ENCODE measurements around the gene PRR15L.
A peak's percentile ranks its signal among the peaks of the same experiment; 100 is the strongest.
"Not testable (repeated sequence)": the region's sequence is repeated elsewhere in the genome, so short reads cannot be mapped to it uniquely, and the experiment has no call there.

PRR15L gene

DNA sequence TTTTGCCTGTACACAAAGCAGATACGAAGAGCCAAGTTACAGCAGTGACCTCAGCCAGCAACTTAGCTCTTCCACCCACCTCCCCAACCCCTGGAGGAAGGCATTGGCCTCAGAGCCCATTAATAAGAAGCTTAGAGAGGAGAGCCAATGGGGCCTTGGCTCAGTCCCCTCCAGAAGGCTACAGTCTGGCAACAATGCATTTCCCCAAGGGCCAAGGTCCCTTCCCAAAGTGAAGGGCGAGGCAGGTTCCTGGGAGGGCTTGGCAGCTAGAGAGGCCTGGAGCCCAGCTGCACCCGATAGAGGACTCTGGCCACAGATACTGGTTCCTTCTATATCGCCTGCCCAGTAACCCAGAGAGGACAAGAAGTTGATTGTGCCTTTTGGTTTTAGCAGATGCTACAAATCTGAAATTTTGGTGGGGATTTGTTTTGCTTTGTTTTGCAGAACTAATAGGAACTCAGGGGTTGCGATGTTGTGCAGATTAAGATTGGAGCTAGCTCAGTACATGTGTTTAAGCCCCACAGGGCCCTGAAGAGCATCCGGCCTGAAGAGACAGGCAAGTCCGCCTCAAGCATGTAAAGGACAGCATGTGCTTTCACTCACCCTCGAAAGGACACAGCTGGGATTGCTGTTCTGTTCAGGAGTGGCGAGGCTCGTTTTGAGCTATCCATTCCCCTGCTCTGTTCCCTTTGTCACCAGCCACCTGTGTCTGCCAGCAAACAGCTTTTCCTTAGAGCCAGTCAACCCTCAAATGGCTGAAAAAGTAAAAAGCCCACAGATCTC lies 28.3 kb downstream of the PRR15L start:
- no peak for DNase-seq

DNA sequence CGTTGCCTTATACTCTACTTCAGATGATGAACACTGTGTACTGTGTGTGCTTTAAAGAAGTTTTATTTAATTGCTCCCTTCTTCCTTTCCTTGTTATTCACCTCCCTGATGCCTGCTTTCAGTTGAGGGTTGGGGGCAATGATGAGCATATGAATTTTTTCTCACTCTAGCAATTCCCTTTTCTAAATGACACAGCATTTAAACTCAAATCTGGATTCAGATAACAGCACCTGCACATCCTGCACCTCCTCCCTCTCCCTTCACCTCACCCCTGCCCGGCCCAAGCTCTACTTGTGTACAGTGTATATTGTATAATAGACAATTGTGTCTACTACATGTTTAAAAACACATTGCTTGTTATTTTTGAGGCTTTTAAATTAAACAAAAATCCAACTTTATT lies 29.3 kb downstream of the PRR15L start:
- DNase-seq, result no peak

DNA sequence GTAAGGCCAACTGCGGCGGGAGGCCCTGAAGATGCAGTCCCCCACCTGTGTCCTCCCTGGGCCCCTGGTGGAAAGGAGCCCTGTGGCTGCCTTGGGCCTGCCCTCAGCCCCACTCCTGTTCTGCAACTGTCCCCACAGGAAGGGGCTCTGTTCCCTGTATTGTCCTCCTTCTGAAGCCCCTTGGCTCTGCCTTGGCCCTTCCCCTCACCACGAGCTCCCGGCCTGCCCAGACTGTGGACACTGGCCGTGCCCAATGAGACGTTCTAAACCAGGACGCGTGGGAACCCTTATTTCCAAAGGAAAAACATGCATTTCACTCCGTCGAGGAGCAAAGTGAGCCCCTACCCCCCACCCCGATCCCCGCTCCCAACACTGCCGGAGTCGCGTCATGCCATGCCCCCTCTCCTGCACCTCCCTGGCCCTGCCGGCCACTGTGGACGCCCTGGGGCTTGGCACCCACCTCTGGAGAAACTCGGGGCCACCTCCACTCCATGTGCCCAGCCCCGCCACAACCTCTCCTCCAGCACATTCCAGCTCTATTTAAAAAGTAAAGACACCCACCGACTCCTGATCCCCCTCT lies 29.8 kb downstream of the PRR15L start:
- DNase-seq, result no peak

DNA sequence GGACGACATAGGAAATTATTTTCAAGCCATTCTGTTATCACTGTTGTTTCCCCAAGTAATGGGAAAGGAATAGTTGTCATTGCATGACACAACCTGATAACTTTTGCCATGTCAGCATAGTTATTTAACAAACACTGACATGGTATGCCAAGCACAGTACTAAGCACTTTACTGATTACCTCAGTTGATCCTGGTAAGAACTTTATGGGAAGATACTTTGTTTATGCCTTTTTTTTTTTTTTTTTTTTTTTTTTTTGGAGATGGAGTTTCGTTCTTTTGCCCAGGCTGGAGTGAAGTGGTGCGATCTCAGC lies 32.0 kb downstream of the PRR15L start:
- DNase-seq, result no peak

DNA sequence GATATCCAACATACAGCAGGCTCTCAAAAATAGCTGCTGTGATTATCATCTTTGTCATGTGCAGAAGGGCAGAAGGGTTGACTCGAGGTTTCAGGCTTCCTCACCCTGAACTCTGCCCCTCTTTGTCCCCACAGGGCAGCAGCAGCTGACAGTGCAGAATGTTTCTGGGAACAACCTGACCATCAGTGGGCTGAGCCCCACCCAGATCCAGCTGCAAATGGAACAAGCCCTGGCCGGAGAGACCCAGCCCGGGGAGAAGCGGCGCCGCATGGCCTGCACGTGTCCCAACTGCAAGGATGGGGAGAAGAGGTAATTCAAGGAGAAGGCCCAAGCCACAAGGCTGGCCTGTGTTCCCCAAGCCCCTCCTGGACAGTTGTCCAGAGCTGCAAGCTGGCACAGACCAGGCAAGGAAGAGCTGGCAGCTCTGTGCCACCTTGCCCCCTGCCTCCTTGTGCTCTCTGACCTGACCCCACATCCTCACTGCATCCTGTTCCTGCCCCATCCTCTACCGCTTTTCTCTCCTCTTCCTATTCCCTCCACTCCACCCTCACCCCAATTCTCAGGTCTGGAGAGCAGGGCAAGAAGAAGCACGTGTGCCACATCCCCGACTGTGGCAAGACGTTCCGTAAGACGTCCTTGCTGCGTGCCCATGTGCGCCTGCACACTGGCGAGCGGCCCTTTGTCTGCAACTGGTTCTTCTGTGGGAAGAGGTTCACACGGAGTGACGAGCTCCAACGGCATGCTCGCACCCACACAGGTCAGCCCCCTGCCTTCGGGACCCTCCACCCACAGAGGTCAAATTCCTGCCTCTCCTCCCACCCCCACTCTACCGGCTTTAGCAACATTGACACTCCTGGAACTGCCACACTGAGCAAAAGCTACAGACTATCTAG lies 32.7 kb downstream of the PRR15L start:
- no peak for DNase-seq

DNA sequence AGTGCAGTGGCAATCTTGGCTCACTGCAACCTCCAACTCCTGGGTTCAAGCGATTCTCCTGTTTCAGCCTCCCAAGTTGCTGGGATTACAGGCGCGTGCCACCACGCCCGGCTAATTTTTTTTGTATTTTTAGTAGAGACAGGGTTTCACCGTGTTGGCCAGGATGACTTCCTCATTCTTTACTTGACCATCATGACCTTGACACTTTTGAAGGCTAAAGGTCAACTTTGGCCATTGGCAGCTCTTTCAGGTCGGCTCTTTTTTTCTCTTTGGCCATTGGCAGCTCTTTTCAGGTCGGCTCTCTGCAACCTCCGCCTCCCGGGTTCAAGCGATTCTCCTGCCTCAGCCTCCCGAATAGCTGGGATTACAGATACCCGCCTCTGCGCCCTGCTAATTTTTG lies 37.8 kb downstream of the PRR15L start:
- not testable (repeated sequence) for DNase-seq

DNA sequence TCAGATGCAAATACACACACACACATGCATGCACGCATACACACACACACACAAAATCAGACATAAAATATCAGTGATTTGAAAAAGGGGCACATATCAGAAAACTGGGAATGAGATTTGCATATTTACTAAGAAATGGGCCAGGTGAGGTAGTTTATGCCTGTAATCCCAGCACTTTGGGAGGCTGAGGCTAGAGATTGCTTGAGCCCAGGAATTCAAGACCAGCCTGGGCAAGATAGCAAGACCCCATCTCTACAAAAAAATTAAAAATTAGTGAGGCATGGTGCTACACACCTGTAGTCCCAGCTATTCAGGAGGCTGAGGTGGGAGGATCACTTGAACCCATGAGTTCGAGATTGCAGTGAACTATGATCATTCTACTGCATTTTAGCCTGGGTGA lies 38.7 kb downstream of the PRR15L start:
- DNase-seq, result no peak

DNA sequence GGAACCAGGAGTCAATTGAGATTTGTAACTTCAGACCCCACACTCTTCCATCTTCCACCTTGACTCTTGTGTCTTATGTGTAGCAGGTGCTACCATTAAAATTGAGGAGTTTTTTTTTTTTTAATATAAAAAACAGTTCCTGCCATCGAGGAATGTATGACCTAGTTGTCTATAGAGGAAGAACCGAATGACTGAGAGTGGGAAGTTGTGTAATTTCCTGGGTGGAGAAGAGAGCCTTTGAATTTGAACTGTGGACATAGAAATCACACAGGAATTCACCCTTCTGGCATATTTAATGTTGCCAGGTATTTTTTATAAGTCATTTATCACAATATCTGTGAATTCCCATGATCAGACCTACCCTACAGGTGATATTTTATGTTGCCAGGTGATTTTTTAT lies 39.7 kb downstream of the PRR15L start:
- DNase-seq, result no peak

DNA sequence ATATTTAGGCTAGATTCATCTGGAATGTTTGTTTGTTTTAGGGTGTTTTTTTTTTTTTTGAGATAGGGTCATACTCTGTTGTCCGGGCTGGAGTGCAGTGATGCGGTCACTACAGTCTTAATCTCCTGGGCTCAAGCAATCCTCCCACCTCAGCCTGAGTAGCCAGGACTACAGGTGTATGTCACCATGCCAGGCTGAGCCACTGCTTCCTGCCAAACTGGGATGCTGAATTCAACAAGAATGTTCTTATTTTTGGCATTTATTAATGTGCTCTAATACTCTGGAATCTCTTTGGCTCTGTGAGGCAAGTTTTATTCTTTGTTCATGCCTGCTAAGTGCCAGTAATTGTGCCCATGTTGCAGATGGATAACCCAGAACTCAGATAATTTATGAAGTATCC lies 40.1 kb downstream of the PRR15L start:
- no peak for DNase-seq

DNA sequence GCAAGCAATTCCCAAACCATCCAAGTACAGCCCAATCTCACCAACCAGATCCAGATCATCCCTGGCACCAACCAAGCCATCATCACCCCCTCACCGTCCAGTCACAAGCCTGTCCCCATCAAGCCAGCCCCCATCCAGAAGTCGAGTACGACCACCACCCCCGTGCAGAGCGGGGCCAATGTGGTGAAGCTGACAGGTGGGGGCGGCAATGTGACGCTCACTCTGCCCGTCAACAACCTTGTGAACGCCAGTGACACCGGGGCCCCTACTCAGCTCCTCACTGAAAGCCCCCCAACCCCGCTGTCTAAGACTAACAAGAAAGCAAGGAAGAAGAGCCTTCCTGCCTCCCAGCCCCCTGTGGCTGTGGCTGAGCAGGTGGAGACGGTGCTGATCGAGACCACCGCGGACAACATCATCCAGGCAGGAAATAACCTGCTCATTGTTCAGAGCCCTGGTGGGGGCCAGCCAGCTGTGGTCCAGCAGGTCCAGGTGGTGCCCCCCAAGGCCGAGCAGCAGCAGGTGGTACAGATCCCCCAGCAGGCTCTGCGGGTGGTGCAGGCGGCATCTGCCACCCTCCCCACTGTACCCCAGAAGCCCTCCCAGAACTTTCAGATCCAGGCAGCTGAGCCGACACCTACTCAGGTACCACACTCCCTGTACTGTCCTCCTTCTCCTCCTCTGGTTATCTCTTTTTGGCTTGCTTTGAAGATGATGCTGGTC lies 41.0 kb downstream of the PRR15L start:
- DNase-seq, result no peak

DNA sequence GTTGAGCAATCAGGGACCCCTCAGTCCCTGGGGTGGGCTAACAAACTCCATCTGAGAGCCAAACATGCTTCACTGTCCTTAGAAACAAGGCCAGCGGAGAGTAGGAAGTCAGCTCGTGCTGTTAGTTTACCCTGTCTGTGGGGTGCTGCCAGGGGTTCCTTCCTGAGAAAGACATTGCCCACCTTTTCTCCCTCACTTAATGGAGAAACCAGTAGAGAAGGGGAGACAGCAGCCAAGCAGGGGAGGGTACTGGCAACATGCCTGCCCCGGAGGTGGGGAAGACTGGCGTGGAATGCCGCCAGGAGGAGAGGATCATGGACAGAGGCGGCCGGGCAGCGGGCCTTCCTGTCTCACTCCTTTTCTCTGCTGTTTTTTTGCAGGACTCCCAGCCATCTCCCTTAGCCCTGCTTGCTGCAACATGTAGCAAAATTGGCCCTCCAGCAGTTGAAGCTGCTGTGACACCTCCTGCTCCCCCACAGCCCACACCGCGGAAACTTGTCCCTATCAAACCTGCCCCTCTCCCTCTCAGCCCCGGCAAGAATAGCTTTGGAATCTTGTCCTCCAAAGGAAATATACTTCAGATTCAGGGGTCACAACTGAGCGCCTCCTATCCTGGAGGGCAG lies 41.8 kb downstream of the PRR15L start:
- DNase-seq, result peak; percentile 70

DNA sequence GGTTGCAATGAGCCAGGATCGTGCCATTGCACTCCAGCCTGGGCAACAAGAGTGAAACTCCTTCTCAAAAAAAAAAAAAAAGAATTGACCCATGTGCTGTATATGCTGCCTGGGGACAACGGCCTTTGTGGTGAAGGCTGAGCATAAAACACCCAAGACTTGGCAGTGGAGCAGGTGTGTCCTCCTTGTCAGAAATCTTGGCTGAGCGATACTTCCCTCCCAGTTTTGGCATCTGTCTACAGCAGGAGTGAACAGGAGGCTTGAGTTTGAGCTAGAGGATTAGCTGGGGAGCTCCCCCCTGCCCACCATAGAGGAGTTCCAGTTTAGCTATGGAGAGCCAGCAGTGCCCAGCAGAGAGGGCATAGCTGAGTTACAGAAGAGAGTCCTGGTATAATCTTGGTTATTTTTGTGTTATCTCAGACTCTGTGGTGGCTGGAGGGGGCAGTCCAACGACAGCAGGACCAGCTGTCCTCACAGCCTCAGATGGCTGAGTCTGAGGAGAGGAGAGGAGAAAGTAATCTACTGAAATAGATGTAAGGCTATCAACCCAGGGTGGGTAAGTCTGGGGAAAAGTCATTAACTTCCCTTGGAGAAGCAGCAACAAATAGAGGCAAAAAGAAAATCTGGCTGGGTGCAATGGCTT lies 43.3 kb downstream of the PRR15L start:
- no peak for DNase-seq

DNA sequence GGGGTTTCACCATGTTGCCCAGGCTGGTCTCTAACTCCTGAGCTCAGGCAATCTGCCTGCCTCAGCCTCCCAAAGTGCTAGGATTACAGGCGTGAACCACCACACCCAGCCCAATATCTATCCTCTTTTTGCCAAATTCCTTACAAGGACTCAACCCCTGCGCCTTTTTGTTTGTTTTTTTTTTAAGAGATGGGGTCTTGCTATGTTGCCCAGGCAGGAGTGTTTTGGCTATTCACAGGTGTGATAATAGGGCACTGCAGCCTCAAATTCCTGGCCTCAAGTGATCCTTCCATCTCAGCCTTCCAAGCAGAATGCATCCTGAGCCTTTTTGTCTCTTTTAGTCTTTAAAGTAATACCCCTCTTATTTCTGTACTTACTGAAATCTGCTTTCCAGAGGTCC lies 44.6 kb downstream of the PRR15L start:
- no peak for DNase-seq

DNA sequence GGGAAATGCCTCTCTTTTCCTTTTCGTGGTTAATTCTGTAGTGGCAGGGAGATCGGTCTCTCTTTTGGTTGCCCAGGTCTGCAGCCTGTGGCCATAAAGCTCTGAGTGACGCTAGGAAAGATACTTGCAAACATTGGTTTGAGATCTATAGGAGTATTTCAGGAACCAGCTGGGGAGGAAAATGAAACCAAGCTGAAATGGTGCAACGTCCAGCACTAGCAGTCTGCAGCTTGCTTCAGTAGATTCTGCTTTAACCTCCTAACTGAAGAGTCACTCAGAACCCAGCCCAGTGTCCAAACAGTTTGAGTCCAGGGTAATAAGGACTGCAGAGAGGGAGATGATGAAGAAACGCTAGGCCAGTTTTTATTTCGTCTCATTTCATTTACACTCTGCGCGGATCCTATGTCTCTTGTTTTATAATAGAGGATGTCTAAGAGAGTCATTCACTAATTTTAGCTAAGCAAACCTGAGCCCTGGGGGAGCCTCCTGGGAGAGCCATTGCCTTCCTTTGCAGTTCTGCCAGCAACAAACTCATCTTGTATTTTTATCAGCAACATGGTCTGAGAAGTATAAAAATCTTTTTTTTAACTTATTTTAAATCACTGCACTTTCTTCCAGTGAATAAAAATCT lies 49.6 kb downstream of the PRR15L start:
- no peak for DNase-seq

DNA sequence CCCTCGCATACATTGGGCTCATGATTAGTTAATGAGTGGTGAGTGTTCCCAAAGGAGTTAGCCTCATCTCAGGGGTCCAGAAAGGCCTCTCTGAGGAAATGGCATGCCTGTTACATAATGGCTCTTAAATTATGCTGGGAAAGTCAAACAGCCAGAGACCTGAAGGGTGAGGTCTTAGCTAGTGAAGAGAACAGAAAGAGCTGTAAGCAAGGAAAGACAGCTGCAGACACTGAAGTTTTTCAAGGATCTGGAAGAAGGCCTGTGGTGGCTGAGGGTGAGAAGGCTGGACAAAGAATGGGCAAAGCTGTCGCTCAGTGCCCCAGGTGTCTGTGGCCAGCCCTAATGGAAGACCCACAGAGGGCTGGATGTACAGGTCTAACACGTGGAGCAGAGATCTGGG lies 51.2 kb downstream of the PRR15L start:
- DNase-seq, result no peak

DNA sequence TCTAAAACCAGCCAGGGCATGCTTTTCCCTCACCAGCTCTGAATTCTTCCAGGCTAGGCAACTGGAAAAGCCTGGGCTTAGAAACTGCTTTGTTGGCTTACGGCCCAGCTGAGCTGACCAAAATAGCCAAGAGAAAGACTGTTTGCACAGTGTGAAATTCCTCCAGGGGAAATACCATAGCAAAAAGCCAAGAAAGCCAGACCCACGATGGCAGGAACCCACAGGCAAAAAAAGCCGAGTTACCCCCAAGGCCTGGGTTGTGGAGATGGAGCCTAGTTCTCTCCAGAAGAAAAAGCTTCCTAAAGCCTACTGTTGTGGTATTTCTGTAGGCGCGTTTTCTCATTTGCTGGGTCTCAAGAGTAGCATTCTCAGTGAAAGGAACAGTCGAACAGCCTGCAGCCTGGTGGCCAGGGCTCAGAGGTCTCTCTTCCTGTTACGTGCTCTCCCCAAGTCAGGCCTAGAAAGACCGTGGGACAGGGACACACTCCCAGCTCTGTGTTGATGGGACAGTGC lies 52.4 kb downstream of the PRR15L start:
- DNase-seq, result peak; percentile 90

DNA sequence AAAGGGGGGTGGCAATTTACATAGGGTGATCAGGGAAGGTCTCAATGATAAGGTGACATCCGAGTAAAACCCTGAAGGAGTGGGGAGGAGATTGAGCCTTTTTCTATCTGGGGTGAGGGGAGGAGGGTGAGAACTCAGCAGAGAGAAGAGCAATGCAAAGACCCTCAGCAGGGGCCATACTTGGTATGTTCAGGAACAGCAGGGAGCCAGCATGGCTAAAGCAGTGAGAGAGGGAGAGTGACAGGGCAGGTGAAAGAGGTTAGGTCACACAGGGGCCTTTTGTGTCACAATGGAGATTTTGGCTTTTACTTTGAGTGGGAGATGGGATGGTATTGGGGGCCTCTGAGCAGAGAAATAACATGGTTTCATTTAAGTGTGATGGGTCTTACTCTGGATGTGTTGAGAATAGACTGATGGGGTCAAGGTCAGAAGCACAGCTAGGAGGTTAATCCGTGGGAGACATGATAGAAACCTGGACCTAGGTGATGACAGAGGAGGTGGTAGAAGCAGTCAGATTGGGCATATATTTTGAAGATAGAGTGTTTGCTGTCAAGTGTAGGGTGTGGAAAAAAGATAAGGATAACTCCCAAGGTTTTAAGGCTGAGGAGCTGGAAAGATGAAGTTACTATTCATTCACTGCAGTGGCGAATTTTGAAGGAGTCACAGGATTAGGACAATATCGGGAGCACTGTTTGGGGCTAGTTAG lies 55.5 kb downstream of the PRR15L start:
- no peak for DNase-seq
